ENCODE measurements around the gene RACK1. TPM values are rescaled to one million over a fixed set of nuclear protein-coding genes. Genes with fewer than 3 reads are reported as not detected.

The RACK1 gene
- 4,132 and 7,422 TPM in 2 replicates for total RNA-seq

DNA sequence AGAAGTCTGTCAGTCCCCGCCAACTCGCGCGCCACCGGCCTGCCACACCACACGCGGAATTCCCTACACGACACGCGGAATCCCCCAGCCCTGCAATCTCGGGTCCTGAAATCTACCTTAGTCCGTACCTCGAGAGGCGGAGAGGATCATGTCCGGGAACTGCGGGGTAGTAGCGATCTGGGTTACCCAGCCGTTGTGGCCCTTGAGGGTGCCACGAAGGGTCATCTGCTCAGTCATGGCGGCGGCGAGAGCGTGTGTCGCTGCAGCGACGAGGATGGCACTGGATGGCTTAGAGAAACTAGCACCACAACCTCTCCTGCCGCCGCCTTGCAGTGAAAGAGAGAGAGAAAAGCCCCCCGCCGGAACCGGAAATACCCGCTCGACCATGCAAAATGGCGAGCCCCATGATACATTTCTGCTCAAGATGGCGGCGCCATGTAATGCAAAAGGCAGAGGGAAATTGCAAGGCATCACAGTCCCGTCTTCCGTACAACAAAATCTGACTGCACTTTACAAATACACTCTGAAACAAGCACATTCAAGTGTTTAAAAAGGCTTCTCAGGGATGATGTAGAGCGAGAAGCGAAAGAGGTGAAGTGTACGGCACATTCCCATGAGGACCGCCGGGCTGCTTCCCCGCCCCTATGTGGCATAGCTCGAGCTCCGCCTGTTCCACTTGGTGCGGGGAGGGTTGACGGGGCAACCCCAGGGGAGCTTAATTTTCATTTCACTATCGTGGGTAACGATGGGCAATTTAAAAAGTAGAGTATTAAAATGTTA lies at the start of gene RACK1:
Gene RACK1, minus strand, starts transcription at position 343 of the 780 bp plus-strand sequence. Its CDS starts 106 bp downstream, at position 237.

GRCh38 chr5:181260720-181261319 lies 17.1 kb upstream of the RACK1 start, which contains the start of gene TRIM52:
TRIM52 (minus strand) TSS chr5:181261143; CDS start chr5:181260813, 330 bp downstream.

DNA sequence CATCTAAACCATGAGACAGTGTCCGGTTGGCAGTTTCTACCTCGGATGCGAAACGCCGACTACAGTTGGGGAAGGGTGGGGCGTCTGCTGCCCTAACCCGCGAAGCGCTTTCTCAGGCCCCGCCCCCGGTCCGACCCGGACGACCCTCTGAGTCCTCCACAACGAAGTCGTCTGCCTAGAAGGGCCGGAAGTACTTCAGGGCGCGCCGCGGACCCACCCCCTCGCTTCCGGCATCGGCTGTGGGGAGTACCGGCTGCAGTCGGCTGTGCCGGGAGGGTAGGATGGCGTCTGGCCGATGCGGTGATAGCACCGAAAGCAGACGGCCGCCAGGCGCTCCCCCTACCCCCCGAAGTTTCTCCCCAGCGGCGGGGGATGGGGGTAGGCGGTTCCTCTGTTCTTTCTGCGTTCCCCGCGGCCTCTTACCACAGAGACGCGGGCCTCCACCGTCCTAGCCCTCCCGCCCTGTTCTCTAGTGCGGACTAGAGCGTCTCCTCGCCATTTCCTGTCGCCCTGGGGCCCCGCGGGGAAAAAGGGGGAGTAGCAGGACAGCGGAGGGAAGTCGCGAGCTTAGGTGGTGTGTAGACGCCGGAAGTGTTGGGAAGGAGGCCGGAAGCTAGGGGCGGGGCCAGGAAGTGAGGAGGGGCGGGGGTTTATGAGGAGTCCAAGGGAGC lies 20.5 kb downstream of the RACK1 start, which contains the start of gene TRIM41:
Gene TRIM41, plus strand, starts transcription at position 224 of the 671 bp plus-strand sequence. CDS start 719 bp downstream, outside the sequence.

DNA sequence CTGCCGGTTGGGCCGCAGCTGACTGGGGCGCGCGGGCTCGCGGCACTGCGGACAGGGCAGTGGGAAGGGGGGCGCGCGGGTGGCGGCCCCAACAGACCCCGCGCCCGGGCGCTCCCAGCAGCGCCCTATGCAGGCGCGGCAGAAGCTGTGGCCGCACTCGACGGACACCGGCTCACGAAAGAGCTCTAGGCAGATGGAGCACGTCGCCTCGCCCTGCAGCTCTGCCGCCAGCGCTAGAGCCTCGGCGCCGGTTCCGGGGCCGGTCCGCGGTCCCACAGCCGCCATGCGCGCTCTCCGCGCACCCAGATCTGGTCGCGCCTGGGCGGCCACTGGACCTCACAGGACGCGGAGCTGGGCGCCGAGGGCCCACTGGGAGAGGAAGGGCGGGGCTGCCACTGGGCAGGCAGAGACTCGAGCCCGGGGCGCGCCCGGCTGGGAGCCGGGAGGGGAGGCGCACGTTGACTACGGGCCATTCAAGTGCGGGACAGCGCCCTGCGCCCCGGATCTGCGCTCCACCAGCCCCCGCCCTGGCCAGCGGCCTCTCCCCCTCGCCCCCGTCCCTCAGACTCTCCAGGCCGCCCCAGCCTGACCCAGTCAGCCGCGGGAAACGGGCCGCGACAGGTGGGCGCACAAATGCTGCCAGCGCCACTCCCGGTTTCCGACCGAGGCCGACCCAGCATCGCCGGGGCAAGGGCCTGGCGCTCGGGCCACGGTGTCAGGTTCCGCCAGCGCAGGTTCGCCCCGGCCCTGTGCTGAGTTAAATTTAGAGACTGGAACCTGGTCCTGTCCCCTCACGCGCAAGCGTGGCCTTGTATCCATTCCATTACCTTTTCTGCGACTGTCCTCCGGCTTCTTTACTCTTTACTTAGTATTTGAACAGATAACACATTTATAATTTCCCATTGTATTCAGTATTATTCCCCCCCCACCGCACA lies 38.6 kb downstream of the RACK1 start, which contains the start of gene TRIM7:
Gene TRIM7, minus strand, starts transcription at position 371 of the 935 bp plus-strand sequence. Its CDS starts 86 bp downstream, at position 285.

Other genes starting within 250 kb of the RACK1 start
- gene BTNL9, start 203.6 kb downstream of the RACK1 start, total RNA-seq = not detected in 2 replicates
- under 0.01 TPM in 1 of 2 replicates, not detected in the other for gene OR2V1, start 112.7 kb downstream of the RACK1 start, total RNA-seq
- not detected in 2 replicates for gene OR2V2, start 96.3 kb downstream of the RACK1 start, total RNA-seq
- 1.7 and 3.0 TPM in 2 replicates for gene TRIM7, start 38.7 kb downstream of the RACK1 start, total RNA-seq
- 21.2 and 23.2 TPM in 2 replicates for gene TRIM41, start 20.6 kb downstream of the RACK1 start, total RNA-seq
- 5.7 and 10.0 TPM in 2 replicates for gene TRIM52, start 17.2 kb upstream of the RACK1 start, total RNA-seq
- 0.17 TPM in 1 of 2 replicates, not detected in the other for gene OR4F3, start 123.4 kb upstream of the RACK1 start, total RNA-seq